ENCODE measurements around the gene SERPINB10.
A peak's percentile ranks its signal among the peaks of the same experiment; 100 is the strongest.

SERPINB10 gene

GRCh38 chr18:63951302-63951705, 43.5 kb downstream of the SERPINB10 start:
- DNase-seq, result no peak

GRCh38 chr18:63953811-63954210, 46.1 kb downstream of the SERPINB10 start:
- DNase-seq, result no peak

GRCh38 chr18:63956755-63957154, 49.0 kb downstream of the SERPINB10 start:
- no peak for DNase-seq

GRCh38 chr18:63960891-63961290, 53.1 kb downstream of the SERPINB10 start:
- no peak for DNase-seq

GRCh38 chr18:63961435-63961980, 53.8 kb downstream of the SERPINB10 start:
- DNase-seq, result no peak

GRCh38 chr18:63962137-63962536, 54.4 kb downstream of the SERPINB10 start:
- DNase-seq, result no peak

- no peak for DNase-seq
These were observed 56.0 kb downstream of the SERPINB10 start for GRCh38 chr18:63963615-63964256.

GRCh38 chr18:63964908-63965307, 57.1 kb downstream of the SERPINB10 start:
- no peak for DNase-seq

GRCh38 chr18:63965716-63966330, 58.1 kb downstream of the SERPINB10 start:
- DNase-seq, result no peak

- peak; percentile 95 for DNase-seq
These were observed 62.4 kb downstream of the SERPINB10 start, which contains the start of gene SERPINB8 for GRCh38 chr18:63969942-63970808. Gene SERPINB8 (plus strand): TSS chr18:63970081. CDS start chr18:63978309, 8,228 bp downstream.

- peak; percentile 42 for DNase-seq
These were observed 63.0 kb downstream of the SERPINB10 start for GRCh38 chr18:63970809-63971205.

- DNase-seq, result no peak
These were observed 63.7 kb downstream of the SERPINB10 start for GRCh38 chr18:63971320-63972001.

GRCh38 chr18:63972002-63972376, 64.2 kb downstream of the SERPINB10 start:
- DNase-seq, result no peak

GRCh38 chr18:63974991-63975390, 67.2 kb downstream of the SERPINB10 start:
- DNase-seq, result no peak

GRCh38 chr18:63975628-63976027, 67.9 kb downstream of the SERPINB10 start:
- no peak for DNase-seq

- DNase-seq, result no peak
These were observed 69.3 kb downstream of the SERPINB10 start for GRCh38 chr18:63977040-63977439.

- peak; percentile 62 for DNase-seq
These were observed 71.7 kb downstream of the SERPINB10 start for GRCh38 chr18:63979409-63979920.

GRCh38 chr18:63980027-63980426, 72.3 kb downstream of the SERPINB10 start:
- no peak for DNase-seq

GRCh38 chr18:63980896-63981460, 73.2 kb downstream of the SERPINB10 start:
- no peak for DNase-seq

GRCh38 chr18:63981719-63982118, 74.0 kb downstream of the SERPINB10 start:
- no peak for DNase-seq

- DNase-seq, result no peak
These were observed 74.6 kb downstream of the SERPINB10 start for GRCh38 chr18:63982361-63982760.

All from femur (tissue), 1 donor.